ENCODE data around the gene TDP2.
"Not testable (repeated sequence)": the region's sequence is repeated elsewhere in the genome, so short reads cannot be mapped to it uniquely, and the experiment has no call there.

DNA sequence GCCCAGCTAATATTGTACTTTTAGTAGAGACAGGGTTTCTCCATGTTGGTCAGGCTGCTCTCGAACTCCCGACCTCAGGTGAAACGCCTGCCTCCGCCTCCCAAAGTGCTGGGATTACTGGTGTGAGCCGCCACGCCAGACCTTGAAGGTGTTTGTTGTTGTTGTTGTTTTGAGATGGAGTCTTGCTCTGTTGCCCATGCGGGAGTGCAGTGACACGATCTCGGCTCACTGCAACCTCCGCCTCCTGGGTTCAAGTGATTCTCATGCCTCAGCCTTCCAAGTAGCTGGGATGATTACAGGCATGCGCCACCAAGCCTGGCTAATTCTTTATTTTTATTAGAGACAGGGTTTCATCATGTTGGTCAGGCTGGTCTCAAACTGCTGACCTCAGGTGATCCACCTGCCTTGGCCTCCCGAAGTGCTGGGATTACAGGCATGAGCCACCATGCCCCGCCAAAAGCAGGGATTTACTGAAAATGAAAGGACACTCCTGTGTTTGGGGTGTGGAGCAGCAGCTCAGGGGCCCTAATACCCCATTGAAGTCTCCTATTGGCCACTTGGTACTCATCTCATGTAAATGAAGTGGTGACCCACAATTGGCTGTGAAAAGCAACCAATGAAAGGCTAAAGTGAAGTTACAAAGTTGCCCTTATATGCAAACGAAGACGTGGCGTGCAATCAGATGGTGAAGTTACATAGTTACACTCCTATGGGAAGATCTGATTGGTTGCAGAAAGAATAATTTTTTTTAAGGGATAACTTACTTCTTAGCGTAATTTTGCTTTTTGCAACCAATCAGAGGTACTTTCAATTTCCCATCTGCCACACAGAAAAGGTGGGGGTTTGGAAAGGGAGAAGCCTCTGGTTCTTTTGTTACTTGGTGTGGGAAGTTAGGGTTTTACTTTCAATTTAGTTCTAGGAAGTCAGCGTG is 1.6 kb upstream of the TDP2 start:
- not testable (repeated sequence) for TF ChIP-seq EZH2 (IDR thresholded peaks at IDR 0.05); YY1 (IDR thresholded peaks at IDR 0.05; ENCODE audit: extremely low read depth, insufficient replicate concordance, low read depth, low read length); POLR2AphosphoS5 (IDR thresholded peaks at IDR 0.05; ENCODE audit: low read depth, low read length)
- TF ChIP-seq, protein P1, sequence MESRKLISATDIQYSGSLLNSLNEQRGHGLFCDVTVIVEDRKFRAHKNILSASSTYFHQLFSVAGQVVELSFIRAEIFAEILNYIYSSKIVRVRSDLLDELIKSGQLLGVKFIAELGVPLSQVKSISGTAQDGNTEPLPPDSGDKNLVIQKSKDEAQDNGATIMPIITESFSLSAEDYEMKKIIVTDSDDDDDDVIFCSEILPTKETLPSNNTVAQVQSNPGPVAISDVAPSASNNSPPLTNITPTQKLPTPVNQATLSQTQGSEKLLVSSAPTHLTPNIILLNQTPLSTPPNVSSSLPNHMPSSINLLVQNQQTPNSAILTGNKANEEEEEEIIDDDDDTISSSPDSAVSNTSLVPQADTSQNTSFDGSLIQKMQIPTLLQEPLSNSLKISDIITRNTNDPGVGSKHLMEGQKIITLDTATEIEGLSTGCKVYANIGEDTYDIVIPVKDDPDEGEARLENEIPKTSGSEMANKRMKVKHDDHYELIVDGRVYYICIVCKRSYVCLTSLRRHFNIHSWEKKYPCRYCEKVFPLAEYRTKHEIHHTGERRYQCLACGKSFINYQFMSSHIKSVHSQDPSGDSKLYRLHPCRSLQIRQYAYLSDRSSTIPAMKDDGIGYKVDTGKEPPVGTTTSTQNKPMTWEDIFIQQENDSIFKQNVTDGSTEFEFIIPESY (IDR thresholded peaks at IDR 0.05; ENCODE audit: extremely low read depth, insufficient replicate concordance, low read length): not testable (repeated sequence)

Data from HCT116 (cell line).